Mucosa of rectum (tissue), 2 donors: ENCODE results near the gene MUSK.
"Not testable (repeated sequence)": the region's sequence is repeated elsewhere in the genome, so short reads cannot be mapped to it uniquely, and the experiment has no call there.

Experiments
- H3K27ac ChIP-seq, 2 donors: one replicate each; pipeline ENCODE4 v1.7.0; 2013; ENCODE audit warnings: inconsistent platforms in 2 of 2, low read depth in 2 of 2, low read length in 2 of 2
- H3K27me3 ChIP-seq, 2 donors: one replicate each; pipeline ENCODE4 v1.7.0; 2013; ENCODE audit warnings: low read length in 2 of 2; ENCODE audit not compliant: control insufficient read depth in 2 of 2, insufficient read depth in 2 of 2
- H3K36me3 ChIP-seq, 2 donors: one replicate each; pipeline ENCODE4 v1.7.0; 2013; ENCODE audit warnings: low read length in 2 of 2; ENCODE audit not compliant: control insufficient read depth in 2 of 2, insufficient read depth in 2 of 2
- H3K4me1 ChIP-seq, 2 donors: one replicate each; pipeline ENCODE4 v1.7.0; 2013; ENCODE audit warnings: low read length in 2 of 2, mild to moderate bottlenecking in 1 of 2; ENCODE audit not compliant: control insufficient read depth in 2 of 2, insufficient read depth in 2 of 2
- H3K4me3 ChIP-seq, 2 donors: one replicate each; pipeline ENCODE4 v1.7.0; 2013; ENCODE audit warnings: low read length in 2 of 2
- H3K9ac ChIP-seq, 2 donors: one replicate each; pipeline ENCODE4 v1.7.0; 2013; ENCODE audit warnings: low read length in 2 of 2, low read depth in 1 of 2, mild to moderate bottlenecking in 1 of 2
- H3K9me3 ChIP-seq, 2 donors: one replicate each; pipeline ENCODE4 v1.7.0; 2013; ENCODE audit warnings: low read length in 2 of 2; ENCODE audit not compliant: control insufficient read depth in 2 of 2
- donor health status: healthy.
- donor health status: Normal muscosa, but diverticular disease.

MUSK gene

GRCh38 chr9:110825129-110825528, 156.5 kb downstream of the MUSK start:
- H3K9ac ChIP-seq, H3K36me3 ChIP-seq, H3K27ac ChIP-seq, H3K4me1 ChIP-seq, H3K27me3 ChIP-seq, H3K4me3 ChIP-seq, H3K9me3 ChIP-seq: not testable (repeated sequence)

GRCh38 chr9:110825950-110826349, 157.4 kb downstream of the MUSK start:
- H3K36me3 ChIP-seq, result no peaks in the 10 kb centered on the region
- no peaks in the 10 kb centered on the region for H3K4me1 ChIP-seq
- no peaks in the 10 kb centered on the region for H3K9me3 ChIP-seq
- no peaks in the 10 kb centered on the region for H3K27me3 ChIP-seq
- H3K27ac ChIP-seq, result no peak overlapping the region
- H3K9ac ChIP-seq, result no peak overlapping the region
- H3K4me3 ChIP-seq, result no peak overlapping the region

GRCh38 chr9:110826400-110826799, 157.8 kb downstream of the MUSK start:
- H3K4me3 ChIP-seq, H3K9me3 ChIP-seq, H3K27ac ChIP-seq, H3K36me3 ChIP-seq, H3K4me1 ChIP-seq, H3K27me3 ChIP-seq, H3K9ac ChIP-seq: not testable (repeated sequence)

GRCh38 chr9:110828264-110828663, 159.7 kb downstream of the MUSK start:
- no peaks in the 10 kb centered on the region for H3K4me1 ChIP-seq
- H3K27me3 ChIP-seq, result no peaks in the 10 kb centered on the region
- no peaks in the 10 kb centered on the region for H3K9me3 ChIP-seq
- H3K9ac ChIP-seq, result no peak overlapping the region
- H3K36me3 ChIP-seq, result no peaks in the 10 kb centered on the region
- no peak overlapping the region for H3K4me3 ChIP-seq
- no peak overlapping the region for H3K27ac ChIP-seq

GRCh38 chr9:110830495-110830894, 161.9 kb downstream of the MUSK start:
- H3K27ac ChIP-seq, result no peak overlapping the region

GRCh38 chr9:110832926-110833325, 164.3 kb downstream of the MUSK start:
- no peaks in the 10 kb centered on the region for H3K9me3 ChIP-seq
- no peaks in the 10 kb centered on the region for H3K27me3 ChIP-seq
- H3K4me3 ChIP-seq, result no peak overlapping the region
- H3K27ac ChIP-seq, result no peak overlapping the region
- H3K4me1 ChIP-seq, result no peaks in the 10 kb centered on the region
- no peak overlapping the region for H3K9ac ChIP-seq
- no peaks in the 10 kb centered on the region for H3K36me3 ChIP-seq

More at GRCh38 chr9:110830495-110830894, 161.9 kb downstream of the MUSK start:
- Histone ChIP-seq H3K27me3 (no peaks in the 10 kb centered on the region), H3K9me3 (no peaks in the 10 kb centered on the region), H3K9ac (no peak overlapping the region), H3K4me3 (no peak overlapping the region), H3K4me1 (no peaks in the 10 kb centered on the region), H3K36me3 (no peaks in the 10 kb centered on the region)

GRCh38 chr9:110835404-110835803, 166.8 kb downstream of the MUSK start:
- no peak overlapping the region for H3K27ac ChIP-seq
- no peaks in the 10 kb centered on the region for H3K27me3 ChIP-seq
- no peak overlapping the region for H3K4me3 ChIP-seq
- H3K36me3 ChIP-seq, result no peaks in the 10 kb centered on the region
- no peaks in the 10 kb centered on the region for H3K4me1 ChIP-seq
- no peak overlapping the region for H3K9ac ChIP-seq
- H3K9me3 ChIP-seq, result no peaks in the 10 kb centered on the region

- Histone ChIP-seq H3K4me3 (no peak overlapping the region), H3K36me3 (no peaks in the 10 kb centered on the region), H3K27ac (no peak overlapping the region), H3K27me3 (no peaks in the 10 kb centered on the region), H3K9ac (no peak overlapping the region), H3K9me3 (no peaks in the 10 kb centered on the region), H3K4me1 (no peaks in the 10 kb centered on the region)
Observed at GRCh38 chr9:110835859-110836271, 167.3 kb downstream of the MUSK start.

GRCh38 chr9:110837401-110838005, 168.9 kb downstream of the MUSK start:
- Histone ChIP-seq H3K27ac (no peak overlapping the region), H3K36me3 (no peaks in the 10 kb centered on the region), H3K9me3 (no peaks in the 10 kb centered on the region), H3K4me3 (no peak overlapping the region), H3K4me1 (no peaks in the 10 kb centered on the region), H3K9ac (no peak overlapping the region), H3K27me3 (no peaks in the 10 kb centered on the region)

GRCh38 chr9:110842169-110842568, 173.6 kb downstream of the MUSK start:
- no peak overlapping the region for H3K9ac ChIP-seq
- no peaks in the 10 kb centered on the region for H3K4me1 ChIP-seq
- H3K36me3 ChIP-seq, result no peaks in the 10 kb centered on the region
- H3K27ac ChIP-seq, result no peak overlapping the region
- H3K9me3 ChIP-seq, result no peaks in the 10 kb centered on the region
- no peak overlapping the region for H3K4me3 ChIP-seq
- H3K27me3 ChIP-seq, result no peaks in the 10 kb centered on the region

GRCh38 chr9:110842986-110843385, 174.4 kb downstream of the MUSK start:
- H3K27me3 ChIP-seq, result no peaks in the 10 kb centered on the region
- H3K4me1 ChIP-seq, result no peaks in the 10 kb centered on the region
- H3K9me3 ChIP-seq, result no peaks in the 10 kb centered on the region

More at GRCh38 chr9:110842986-110843385, 174.4 kb downstream of the MUSK start:
- no peak overlapping the region for H3K27ac ChIP-seq
- H3K4me3 ChIP-seq, result no peak overlapping the region
- H3K9ac ChIP-seq, result no peak overlapping the region
- no peaks in the 10 kb centered on the region for H3K36me3 ChIP-seq
